Measurements from ENCODE around the gene GRHL3.

Gene GRHL3

GRCh38 chr1:24386241-24386640 is 67.1 kb downstream of the GRHL3 start:
- DNase-seq (ENCODE audit: insufficient read length, low spot score): no peak
- FAIRE-seq: no peak
- TF ChIP-seq POLR2A (IDR thresholded peaks at IDR 0.05; ENCODE audit: low read depth, low read length): no peak
- TF ChIP-seq PAX5 (IDR thresholded peaks at IDR 0.05; ENCODE audit: insufficient read depth, low read length, severe bottlenecking): no peak
- no peak for TF ChIP-seq TAF1 (IDR thresholded peaks at IDR 0.05; ENCODE audit: low read depth, low read length)
- no peak for TF ChIP-seq POLR2AphosphoS5 (IDR thresholded peaks at IDR 0.05; ENCODE audit: low read depth, low read length)
- TF ChIP-seq SPI1 (IDR thresholded peaks at IDR 0.05; ENCODE audit: low read depth, low read length): no peak
- TF ChIP-seq POU2F2 (IDR thresholded peaks at IDR 0.05; ENCODE audit: low read depth, low read length): no peak

- no peak for FAIRE-seq
- no peak for TF ChIP-seq SPI1 (IDR thresholded peaks at IDR 0.05; ENCODE audit: low read depth, low read length)
- TF ChIP-seq PAX5 (IDR thresholded peaks at IDR 0.05; ENCODE audit: insufficient read depth, low read length, severe bottlenecking): no peak
- no peak for TF ChIP-seq POLR2AphosphoS5 (IDR thresholded peaks at IDR 0.05; ENCODE audit: low read depth, low read length)
- TF ChIP-seq TAF1 (IDR thresholded peaks at IDR 0.05; ENCODE audit: low read depth, low read length): no peak
- no peak for TF ChIP-seq POLR2A (IDR thresholded peaks at IDR 0.05; ENCODE audit: low read depth, low read length)
- TF ChIP-seq POU2F2 (IDR thresholded peaks at IDR 0.05; ENCODE audit: low read depth, low read length): no peak
- no peak for DNase-seq (ENCODE audit: insufficient read length, low spot score)
Observed at GRCh38 chr1:24386931-24387330, 67.8 kb downstream of the GRHL3 start.

GRCh38 chr1:24387636-24388175 is 68.5 kb downstream of the GRHL3 start:
- DNase-seq (ENCODE audit: insufficient read length, low spot score) (no peak), FAIRE-seq (no peak)
- TF ChIP-seq POLR2A (IDR thresholded peaks at IDR 0.05; ENCODE audit: low read depth, low read length) (no peak), POU2F2 (IDR thresholded peaks at IDR 0.05; ENCODE audit: low read depth, low read length) (no peak), POLR2AphosphoS5 (IDR thresholded peaks at IDR 0.05; ENCODE audit: low read depth, low read length) (no peak), SPI1 (IDR thresholded peaks at IDR 0.05; ENCODE audit: low read depth, low read length) (no peak), PAX5 (IDR thresholded peaks at IDR 0.05; ENCODE audit: insufficient read depth, low read length, severe bottlenecking) (no peak), TAF1 (IDR thresholded peaks at IDR 0.05; ENCODE audit: low read depth, low read length) (no peak)

GRCh38 chr1:24388331-24388885 is 69.3 kb downstream of the GRHL3 start:
- TF ChIP-seq POLR2AphosphoS5 (IDR thresholded peaks at IDR 0.05; ENCODE audit: low read depth, low read length) (no peak), PAX5 (IDR thresholded peaks at IDR 0.05; ENCODE audit: insufficient read depth, low read length, severe bottlenecking) (no peak), SPI1 (IDR thresholded peaks at IDR 0.05; ENCODE audit: low read depth, low read length) (no peak)
- DNase-seq (ENCODE audit: insufficient read length, low spot score) (no peak), FAIRE-seq (no peak)

GRCh38 chr1:24389231-24389678 is 70.1 kb downstream of the GRHL3 start:
- no peak for DNase-seq (ENCODE audit: insufficient read length, low spot score)
- FAIRE-seq: no peak
- TF ChIP-seq POLR2A (IDR thresholded peaks at IDR 0.05; ENCODE audit: low read depth, low read length): no peak

GRCh38 chr1:24390924-24391782 is 72.0 kb downstream of the GRHL3 start:
- no peak for DNase-seq (ENCODE audit: insufficient read length, low spot score)
- TF ChIP-seq PAX5 (IDR thresholded peaks at IDR 0.05; ENCODE audit: insufficient read depth, low read length, severe bottlenecking) (no peak), POLR2AphosphoS5 (IDR thresholded peaks at IDR 0.05; ENCODE audit: low read depth, low read length) (no peak), SPI1 (IDR thresholded peaks at IDR 0.05; ENCODE audit: low read depth, low read length) (no peak), POU2F2 (IDR thresholded peaks at IDR 0.05; ENCODE audit: low read depth, low read length) (no peak), POLR2A (IDR thresholded peaks at IDR 0.05; ENCODE audit: low read depth, low read length) (no peak), TAF1 (IDR thresholded peaks at IDR 0.05; ENCODE audit: low read depth, low read length) (no peak)
- peak; percentile 80 for FAIRE-seq

GRCh38 chr1:24391882-24392603 is 72.9 kb downstream of the GRHL3 start:
- TF ChIP-seq POLR2AphosphoS5 (IDR thresholded peaks at IDR 0.05; ENCODE audit: low read depth, low read length) (peak; percentile 54; the same call in 1 of the 2 replicates), POU2F2 (IDR thresholded peaks at IDR 0.05; ENCODE audit: low read depth, low read length) (peak; percentile 68), TAF1 (IDR thresholded peaks at IDR 0.05; ENCODE audit: low read depth, low read length) (0 out of 2 replicates have a peak, but pooled peaks have one; percentile 58), PAX5 (IDR thresholded peaks at IDR 0.05; ENCODE audit: insufficient read depth, low read length, severe bottlenecking) (no peak), POLR2A (IDR thresholded peaks at IDR 0.05; ENCODE audit: low read depth, low read length) (peak; percentile 39; the same call in 1 of the 2 replicates), SPI1 (IDR thresholded peaks at IDR 0.05; ENCODE audit: low read depth, low read length) (peak; percentile 33; the same call in 1 of the 2 replicates)
- DNase-seq (ENCODE audit: insufficient read length, low spot score) (no peak), FAIRE-seq (peak; percentile 82)

GRCh38 chr1:24392604-24392946 is 73.4 kb downstream of the GRHL3 start:
- DNase-seq (ENCODE audit: insufficient read length, low spot score) (no peak), FAIRE-seq (no peak)
- TF ChIP-seq POLR2AphosphoS5 (IDR thresholded peaks at IDR 0.05; ENCODE audit: low read depth, low read length): no peak
- TF ChIP-seq SPI1 (IDR thresholded peaks at IDR 0.05; ENCODE audit: low read depth, low read length): no peak
- no peak for TF ChIP-seq POU2F2 (IDR thresholded peaks at IDR 0.05; ENCODE audit: low read depth, low read length)
- TF ChIP-seq PAX5 (IDR thresholded peaks at IDR 0.05; ENCODE audit: insufficient read depth, low read length, severe bottlenecking): no peak
- no peak for TF ChIP-seq TAF1 (IDR thresholded peaks at IDR 0.05; ENCODE audit: low read depth, low read length)
- no peak for TF ChIP-seq POLR2A (IDR thresholded peaks at IDR 0.05; ENCODE audit: low read depth, low read length)

- FAIRE-seq (no peak), DNase-seq (ENCODE audit: insufficient read length, low spot score) (no peak)
- TF ChIP-seq POU2F2 (IDR thresholded peaks at IDR 0.05; ENCODE audit: low read depth, low read length) (no peak), TAF1 (IDR thresholded peaks at IDR 0.05; ENCODE audit: low read depth, low read length) (no peak), SPI1 (IDR thresholded peaks at IDR 0.05; ENCODE audit: low read depth, low read length) (peak; percentile 33; the same call in 1 of the 2 replicates), PAX5 (IDR thresholded peaks at IDR 0.05; ENCODE audit: insufficient read depth, low read length, severe bottlenecking) (no peak)
Observed at GRCh38 chr1:24392982-24393650, 74.0 kb downstream of the GRHL3 start.

All from GM12891 (cell line).